GM19023 (cell line): ENCODE results near the gene MCF2L2.
"Not testable (repeated sequence)": the region's sequence is repeated elsewhere in the genome, so short reads cannot be mapped to it uniquely, and the experiment has no call there.

ENCODE experiments used
- ATAC-seq: cut with Tn5 transposase; IDR thresholded peaks from one replicate; pipeline ENCODE4 v1.9.1; 2021; ENCODE audit warnings: mild to moderate bottlenecking, moderate library complexity; ENCODE audit not compliant: unreplicated experiment

The MCF2L2 gene

GRCh38 chr3:183446838-183447205, 18.4 kb upstream of the MCF2L2 start:
- ATAC-seq: no peak

- ATAC-seq: no peak
Measured at GRCh38 chr3:183444748-183445147, 16.3 kb upstream of the MCF2L2 start.

GRCh38 chr3:183443395-183444385, 15.3 kb upstream of the MCF2L2 start:
- no peak for ATAC-seq

GRCh38 chr3:183442994-183443393, 14.6 kb upstream of the MCF2L2 start:
- no peak for ATAC-seq

- not testable (repeated sequence) for ATAC-seq
Measured at GRCh38 chr3:183440521-183440920, 12.1 kb upstream of the MCF2L2 start.

GRCh38 chr3:183439515-183439914, 11.1 kb upstream of the MCF2L2 start:
- ATAC-seq: no peak

- ATAC-seq: no peak
Measured at GRCh38 chr3:183438735-183439134, 10.3 kb upstream of the MCF2L2 start.

- ATAC-seq: peak; percentile 45
Measured at GRCh38 chr3:183437666-183438564, 9.5 kb upstream of the MCF2L2 start.

GRCh38 chr3:183437061-183437460, 8.6 kb upstream of the MCF2L2 start:
- no peak for ATAC-seq

- peak; percentile 67 for ATAC-seq
Measured at GRCh38 chr3:183435661-183436060, 7.2 kb upstream of the MCF2L2 start.

GRCh38 chr3:183434992-183435391, 6.6 kb upstream of the MCF2L2 start:
- no peak for ATAC-seq

GRCh38 chr3:183434503-183434902, 6.1 kb upstream of the MCF2L2 start:
- ATAC-seq: no peak

- no peak for ATAC-seq
Measured at GRCh38 chr3:183430325-183430957, 2.0 kb upstream of the MCF2L2 start.

- peak; percentile 37 for ATAC-seq
Measured at GRCh38 chr3:183427876-183428446, 458 bp downstream of the MCF2L2 start.

GRCh38 chr3:183427196-183427875, 1.1 kb downstream of the MCF2L2 start:
- ATAC-seq: no peak

GRCh38 chr3:183418807-183419206, 9.6 kb downstream of the MCF2L2 start:
- ATAC-seq: not testable (repeated sequence)

GRCh38 chr3:183411216-183411922, 17.1 kb downstream of the MCF2L2 start:
- no peak for ATAC-seq

- no peak for ATAC-seq
Measured at GRCh38 chr3:183410759-183411158, 17.7 kb downstream of the MCF2L2 start.

GRCh38 chr3:183410280-183410679, 18.1 kb downstream of the MCF2L2 start:
- no peak for ATAC-seq

GRCh38 chr3:183409219-183409618, 19.2 kb downstream of the MCF2L2 start:
- no peak for ATAC-seq
